Keratinocyte (primary cell): ENCODE measurements around the gene RHEX. TPM values are rescaled to one million over a fixed set of nuclear protein-coding genes. Genes with fewer than 3 reads are reported as not detected.

Experiments used
- DNase-seq: peaks from one replicate; pipeline ENCODE4 v3.0.0-alpha.2; 2011; ENCODE audit warnings: low read depth, missing footprints, low spot score
- FAIRE-seq: peaks from 2 replicates; lab custom pipeline; 2011; peaks lifted over from hg19 to GRCh38; lab: Jason Lieb, UNC
- H2AFZ ChIP-seq: 2 replicates; pipeline ENCODE4 v1.6.0; 2012; ENCODE audit warnings: low read length, control low read depth, inconsistent platforms; ENCODE audit not compliant: control insufficient read depth
- H3K27ac ChIP-seq: 2 replicates; pipeline ENCODE4 v1.5.1; 2011; ENCODE audit warnings: low read length; ENCODE audit not compliant: control insufficient read depth, insufficient read depth
- H3K27me3 ChIP-seq: 3 replicates; pipeline ENCODE4 v1.6.0; 2011; ENCODE audit warnings: low read length; ENCODE audit not compliant: control insufficient read depth, insufficient read depth; ENCODE audit errors: extremely low read depth
- H3K36me3 ChIP-seq, 2 experiments: 2 replicates in 1 of 2; 3 replicates in 1 of 2; pipeline ENCODE4 v1.5.1; 2011; ENCODE audit warnings: low read length in 2 of 2, mild to moderate bottlenecking in 1 of 2; ENCODE audit not compliant: control insufficient read depth in 2 of 2, insufficient read depth in 2 of 2; ENCODE audit errors: extremely low read depth in 1 of 2
- H3K4me1 ChIP-seq: 3 replicates; pipeline ENCODE4 v1.5.1; 2011; ENCODE audit warnings: low read length; ENCODE audit not compliant: control insufficient read depth, insufficient read depth; ENCODE audit errors: extremely low read depth
- H3K4me2 ChIP-seq: 3 replicates; pipeline ENCODE4 v1.6.0; 2011; ENCODE audit warnings: low read depth, low read length; ENCODE audit not compliant: control insufficient read depth, insufficient read depth; ENCODE audit errors: extremely low read depth
- H3K4me3 ChIP-seq, 3 experiments: fragments of 200-600 bp in 1 of 3; sonication (generic) in 1 of 3; 2 replicates in 2 of 3; 3 replicates in 1 of 3; pipeline ENCODE4 v1.5.1; 2011 to 2016; ENCODE audit warnings: low read length in 3 of 3, mild to moderate bottlenecking in 3 of 3, control low read depth in 2 of 3, inconsistent platforms in 1 of 3, low read depth in 1 of 3, mixed read lengths in 1 of 3, mixed run types in 1 of 3, moderate library complexity in 1 of 3; ENCODE audit not compliant: control insufficient read depth in 2 of 3, insufficient read depth in 2 of 3; ENCODE audit errors: extremely low read depth in 1 of 3
- H3K79me2 ChIP-seq: 2 replicates; pipeline ENCODE4 v1.6.0; 2012; ENCODE audit warnings: low read length; ENCODE audit not compliant: control insufficient read depth, insufficient read depth
- H3K9ac ChIP-seq: 3 replicates; pipeline ENCODE4 v1.6.0; 2011; ENCODE audit warnings: low read length; ENCODE audit not compliant: control insufficient read depth, insufficient read depth; ENCODE audit errors: extremely low read depth
- H3K9me1 ChIP-seq: 3 replicates; pipeline ENCODE4 v1.6.0; 2011; ENCODE audit warnings: low read length; ENCODE audit not compliant: control insufficient read depth, insufficient read depth; ENCODE audit errors: extremely low read depth
- H3K9me3 ChIP-seq: 2 replicates; pipeline ENCODE4 v1.5.1; 2012; ENCODE audit warnings: low read depth, low read length; ENCODE audit not compliant: control insufficient read depth
- H4K20me1 ChIP-seq: 3 replicates; pipeline ENCODE4 v1.6.0; 2011; ENCODE audit warnings: low read length; ENCODE audit not compliant: control insufficient read depth, insufficient read depth; ENCODE audit errors: extremely low read depth
- CTCF ChIP-seq, 3 experiments: IDR thresholded peaks in 1 of 3; conservative IDR thresholded peaks in 1 of 3; optimal IDR thresholded peaks in 1 of 3; 2 replicates in 2 of 3; 3 replicates in 1 of 3; pipeline versions ENCODE3 to v1.5.1; 2011; ENCODE audit warnings: low read length in 3 of 3, mild to moderate bottlenecking in 3 of 3, moderate library complexity in 2 of 3, control low read depth in 1 of 3, inconsistent platforms in 1 of 3; ENCODE audit not compliant: insufficient read depth in 2 of 3; ENCODE audit errors: extremely low read depth in 1 of 3
- EZH2 ChIP-seq: IDR thresholded peaks from one replicate; pipeline ENCODE4 v1.6.1; 2012; ENCODE audit warnings: inconsistent platforms, mild to moderate bottlenecking, low read length, moderate library complexity
- dilution Hi-C: fragments of 300-500 bp; cut with MboI; formaldehyde crosslinking; loops from one replicate; pipeline ENCODE4 v1.7.0; 2020; ENCODE audit warnings: low sequenced_read_pairs; ENCODE audit not compliant: extremely low pct_ligation_motif_present
- polyA plus RNA-seq, 5 experiments: library from polyadenylated mRNA; depleted of rRNA in 3 of 5; stranded (reverse) in 3 of 5; stranded (forward) in 1 of 5; unstranded in 1 of 5; fragments of >200 nt; gene quantifications; 1 replicate in 1 of 5; 2 replicates in 3 of 5; 3 replicates in 1 of 5; pipeline versions ENCODE4 v1.2.1 to v1.2.3, GENCODE V29; 2011 to 2012; ENCODE audit warnings: missing spikeins in 2 of 5, low read depth in 1 of 5, low replicate concordance in 1 of 5
- small RNA-seq, 3 experiments: library from RNA; depleted of rRNA; stranded (forward); fragments of <200 nt; gene quantifications; one replicate each; pipeline ENCODE3, GENCODE V24; 2012; ENCODE audit warnings: low read depth in 3 of 3, low replicate concordance in 1 of 3; ENCODE audit not compliant: insufficient read length in 3 of 3

Gene RHEX
- polyA plus RNA-seq, 1 donor (not counting 4 experiments of a cell fraction or from before 2014, with no cell fraction given), result not detected

GRCh38 chr1:206145771-206146290 is 92.9 kb downstream of the RHEX start:
- no peak overlapping the region for H3K4me2 ChIP-seq
- no peak overlapping the region for H3K9ac ChIP-seq
- no peaks in the 10 kb centered on the region for H3K36me3 ChIP-seq
- no peaks in the 10 kb centered on the region for H3K4me1 ChIP-seq
- no peaks in the 10 kb centered on the region for H3K9me1 ChIP-seq
- no peaks in the 10 kb centered on the region for H3K79me2 ChIP-seq
- TF ChIP-seq EZH2 (no peak), CTCF (optimal IDR thresholded peaks at IDR 0.05 in 1 of 3, IDR thresholded peaks at IDR 0.05 in 1 of 3, conservative IDR thresholded peaks at IDR 0.05 in 1 of 3; ENCODE audit: extremely low read depth in 1 of 3, insufficient read depth in 2 of 3, low read length in 3 of 3) (no peak)
- H3K4me3 ChIP-seq, result no peak overlapping the region
- no peaks in the 10 kb centered on the region for H3K9me3 ChIP-seq
- H3K27ac ChIP-seq, result no peak overlapping the region
- dilution Hi-C loops, result no loop called here
- FAIRE-seq (no peak), DNase-seq (no peak)
- no peaks in the 10 kb centered on the region for H4K20me1 ChIP-seq
- no peak overlapping the region for H2AFZ ChIP-seq
- peaks cover 12% of the 10 kb centered on the region for H3K27me3 ChIP-seq

Small RNAs within 50 kb of the gene (small RNA-seq; reads per million reads assigned to genes)
- gene RF00271, result 0 reads per million in 3 experiments

Other genes with a start within 250 kb of the RHEX start
- gene SLC41A1, start 240.0 kb upstream of the RHEX start, polyA plus RNA-seq, result 11.0 to 22.5 TPM (median 21.7 TPM) in 3 replicates
- 0.03 to 0.05 TPM (median 0.04 TPM) in 3 replicates for gene PM20D1, start 203.0 kb upstream of the RHEX start, polyA plus RNA-seq
- gene SLC26A9, start 109.7 kb upstream of the RHEX start, polyA plus RNA-seq, result 0.03 to 0.08 TPM (median 0.03 TPM) in 3 replicates
- gene RAB7B, start 49.8 kb upstream of the RHEX start, polyA plus RNA-seq, result 39.2 to 88.7 TPM (median 47.8 TPM) in 3 replicates
- 0.26 to 0.68 TPM (median 0.33 TPM) in 3 replicates for gene CTSE, start 29.3 kb upstream of the RHEX start, polyA plus RNA-seq
- gene AVPR1B, start 64.2 kb downstream of the RHEX start, polyA plus RNA-seq, result not detected in 3 replicates
- gene FAM72A, start 149.7 kb downstream of the RHEX start, polyA plus RNA-seq, result 2.2 to 6.5 TPM (median 2.7 TPM) in 3 replicates
- gene SRGAP2, start 150.4 kb downstream of the RHEX start, polyA plus RNA-seq, result 11.2 to 12.7 TPM (median 12.5 TPM) in 3 replicates